Activated CD8-positive, alpha-beta memory T cell treated with anti-CD3 and anti-CD28 coated beads for 4 hours (primary cell): ENCODE measurements around the gene AGBL4.

Experiments used
- DNase-seq, 2 donors: peaks; one replicate each; pipeline ENCODE4 v3.0.0-alpha.2; 2020; ENCODE audit warnings: low read depth in 2 of 2

The AGBL4 gene

GRCh38 chr1:48681476-48682305 is 1342.1 kb downstream of the AGBL4 start:
- DNase-seq, result no peak

- no peak for DNase-seq
Observed at GRCh38 chr1:48680411-48681035, 1343.2 kb downstream of the AGBL4 start.

GRCh38 chr1:48679859-48680258 is 1343.9 kb downstream of the AGBL4 start:
- no peak for DNase-seq

GRCh38 chr1:48678710-48679505 is 1344.8 kb downstream of the AGBL4 start:
- DNase-seq, result no peak

- no peak for DNase-seq
Observed at GRCh38 chr1:48677306-48678287, 1346.2 kb downstream of the AGBL4 start.

- DNase-seq, result no peak
Observed at GRCh38 chr1:48676822-48677221, 1346.9 kb downstream of the AGBL4 start.

- no peak for DNase-seq
Observed at GRCh38 chr1:48676376-48676775, 1347.4 kb downstream of the AGBL4 start.

- DNase-seq, result no peak
Observed at GRCh38 chr1:48675251-48675650, 1348.5 kb downstream of the AGBL4 start.

- DNase-seq, result no peak
Observed at GRCh38 chr1:48674641-48675040, 1349.1 kb downstream of the AGBL4 start.

- no peak for DNase-seq
Observed at GRCh38 chr1:48673332-48674105, 1350.2 kb downstream of the AGBL4 start.

- no peak for DNase-seq
Observed at GRCh38 chr1:48671578-48671977, 1352.2 kb downstream of the AGBL4 start.

GRCh38 chr1:48670234-48671020 is 1353.3 kb downstream of the AGBL4 start:
- DNase-seq, result no peak

- DNase-seq, result no peak
Observed at GRCh38 chr1:48668339-48668738, 1355.4 kb downstream of the AGBL4 start.

- no peak for DNase-seq
Observed at GRCh38 chr1:48667782-48668181, 1356.0 kb downstream of the AGBL4 start.

- DNase-seq, result no peak
Observed at GRCh38 chr1:48665708-48666407, 1357.9 kb downstream of the AGBL4 start.

- no peak for DNase-seq
Observed at GRCh38 chr1:48661726-48662463, 1361.9 kb downstream of the AGBL4 start.

GRCh38 chr1:48659801-48660200 is 1364.0 kb downstream of the AGBL4 start:
- DNase-seq, result no peak

GRCh38 chr1:48657413-48657812 is 1366.3 kb downstream of the AGBL4 start:
- no peak for DNase-seq
